A673 (cell line): Measurements from ENCODE around the gene ENAH. TPM values are rescaled to one million over a fixed set of nuclear protein-coding genes. Genes with fewer than 3 reads are reported as not detected.

Source experiments
- BruUV-seq: library from RNA; stranded (reverse); fragments of 400-500 nt; replicated peaks from 2 replicates; lab custom pipeline; 2021; lab: Mats Ljungman, UMichigan
- CTCF ChIA-PET: fragments of 300-600 bp; sonication (Branson Sonifier 250); formaldehyde crosslinking; loops from one replicate; lab custom pipeline; 2022; ENCODE audit warnings: antibody characterized with exemption; lab: Charles Lee
- POLR2A ChIA-PET: fragments of 300-600 bp; sonication (Branson Sonifier 250); formaldehyde crosslinking; loops from one replicate; lab custom pipeline; 2022; ENCODE audit warnings: antibody characterized with exemption; ENCODE audit not compliant: low non-redundant PET; lab: Charles Lee
- DNase-seq: peaks from one replicate; pipeline ENCODE4 v3.0.0-alpha.2; 2015; ENCODE audit warnings: low spot score
- H3K27ac ChIP-seq: fragments of 200-600 bp; sonication (generic); 2 replicates; pipeline ENCODE4 v1.5.1; 2016; ENCODE audit warnings: mixed run types, low read depth, mild to moderate bottlenecking, mixed read lengths, antibody characterized with exemption, low read length; ENCODE audit not compliant: poor library complexity, severe bottlenecking
- H3K27me3 ChIP-seq: fragments of 200-600 bp; sonication (generic); replicated peaks from 2 replicates; pipeline ENCODE4 v1.6.1; 2017; ENCODE audit warnings: mixed run types, low read depth, mild to moderate bottlenecking, mixed read lengths, antibody characterized with exemption, low read length; ENCODE audit not compliant: insufficient read depth, poor library complexity
- H3K36me3 ChIP-seq: fragments of 200-600 bp; sonication (generic); 2 replicates; pipeline ENCODE4 v1.6.1; 2016; ENCODE audit warnings: mixed run types, mild to moderate bottlenecking, mixed read lengths, antibody characterized with exemption, low read length; ENCODE audit not compliant: insufficient read depth, poor library complexity, severe bottlenecking
- H3K4me1 ChIP-seq: fragments of 200-600 bp; sonication (generic); 2 replicates; pipeline ENCODE4 v1.6.1; 2017; ENCODE audit warnings: mixed run types, mild to moderate bottlenecking, mixed read lengths, antibody characterized with exemption, low read length; ENCODE audit not compliant: insufficient read depth, poor library complexity, severe bottlenecking
- H3K4me3 ChIP-seq: fragments of 200-600 bp; sonication (generic); 2 replicates; pipeline ENCODE4 v1.5.1; 2016; ENCODE audit warnings: low read depth, mixed run types, mild to moderate bottlenecking, mixed read lengths, low read length; ENCODE audit not compliant: poor library complexity, severe bottlenecking
- H3K9me3 ChIP-seq: fragments of 200-600 bp; sonication (generic); 2 replicates; pipeline ENCODE4 v1.6.1; 2016; ENCODE audit warnings: mixed run types, low read depth, mild to moderate bottlenecking, mixed read lengths, antibody characterized with exemption, low read length; ENCODE audit not compliant: poor library complexity, severe bottlenecking
- CTCF ChIP-seq: fragments of 300-800, 200-600 bp; sonication (generic); conservative IDR thresholded peaks from 2 replicates; pipeline ENCODE4 v1.5.1; 2017; ENCODE audit warnings: low read depth, mild to moderate bottlenecking, antibody characterized with exemption, low read length, moderate library complexity, mixed read lengths
- EZH2 ChIP-seq: fragments of 200-600 bp; sonication (generic); IDR thresholded peaks from 2 replicates; pipeline ENCODE4 v1.6.1; 2017; ENCODE audit warnings: borderline replicate concordance, low read depth, mild to moderate bottlenecking, mixed read lengths, antibody characterized with exemption, low read length; ENCODE audit not compliant: poor library complexity, severe bottlenecking
- intact Hi-C: fragments of 100-400 bp; cut with micrococcal nuclease; formaldehyde crosslinking; loops from one replicate; pipeline ENCODE4 v1.10.0; 2022; ENCODE audit not compliant: unreplicated experiment
- total RNA-seq: library from RNA; stranded (reverse); gene quantifications from 2 replicates; pipeline ENCODE4 v1.2.3, GENCODE V29; 2021

Gene ENAH
- total RNA-seq, 1 experiment from 2014 or later: 186 TPM

GRCh38 chr1:225450491-225451191 lies 202.3 kb downstream of the ENAH start:
- no peak for DNase-seq
- Histone ChIP-seq H3K4me3 (no peak overlapping the region), H3K4me1 (peaks cover 2% of the 10 kb centered on the region), H3K27me3 (no peaks in the 10 kb centered on the region), H3K36me3 (no peaks in the 10 kb centered on the region), H3K9me3 (no peaks in the 10 kb centered on the region), H3K27ac (no peak overlapping the region)
- POLR2A ChIA-PET: interaction anchor here (0.6 kb wide), 1 partner anchor 24 kb away, joined by 4 read pairs; no protein-coding TSS in a partner anchor
- TF ChIP-seq CTCF (no peak), EZH2 (no peak)
- BruUV-seq: no TSS peak
- intact Hi-C loops: no loop called here
- CTCF ChIA-PET: no interaction called here

GRCh38 chr1:225449774-225450173 lies 203.1 kb downstream of the ENAH start:
- Histone ChIP-seq H3K27me3 (no peaks in the 10 kb centered on the region), H3K4me1 (peaks cover 10% of the 10 kb centered on the region), H3K9me3 (no peaks in the 10 kb centered on the region), H3K4me3 (no peak overlapping the region), H3K27ac (no peak overlapping the region), H3K36me3 (no peaks in the 10 kb centered on the region)
- DNase-seq: no peak
- ChIA-PET POLR2A (no interaction called here), CTCF (interaction anchor here (0.7 kb wide), 1 partner anchor 21 kb away, joined by 4 read pairs; no protein-coding TSS in a partner anchor)
- BruUV-seq: no TSS peak
- TF ChIP-seq CTCF (no peak), EZH2 (no peak)
- intact Hi-C loops: no loop called here

GRCh38 chr1:225449261-225449660 lies 203.7 kb downstream of the ENAH start:
- ChIA-PET POLR2A (no interaction called here), CTCF (interaction anchor here (0.7 kb wide), 1 partner anchor 29 kb away, joined by 3 read pairs; no protein-coding TSS in a partner anchor)
- H3K9me3 ChIP-seq: no peaks in the 10 kb centered on the region
- H3K27ac ChIP-seq: no peak overlapping the region
- TF ChIP-seq CTCF (no peak), EZH2 (no peak)
- no peak for DNase-seq
- H3K27me3 ChIP-seq: no peaks in the 10 kb centered on the region
- no peak overlapping the region for H3K4me3 ChIP-seq
- peaks cover 14% of the 10 kb centered on the region for H3K4me1 ChIP-seq
- intact Hi-C loops: no loop called here
- no peaks in the 10 kb centered on the region for H3K36me3 ChIP-seq
- BruUV-seq: no TSS peak
